HG03103 (cell line): ENCODE data around the gene BANF1.

Source experiments
- ATAC-seq: cut with Tn5 transposase; IDR thresholded peaks from one replicate; pipeline ENCODE4 v1.9.1; 2021; ENCODE audit warnings: low read depth; ENCODE audit not compliant: unreplicated experiment

Gene BANF1

DNA sequence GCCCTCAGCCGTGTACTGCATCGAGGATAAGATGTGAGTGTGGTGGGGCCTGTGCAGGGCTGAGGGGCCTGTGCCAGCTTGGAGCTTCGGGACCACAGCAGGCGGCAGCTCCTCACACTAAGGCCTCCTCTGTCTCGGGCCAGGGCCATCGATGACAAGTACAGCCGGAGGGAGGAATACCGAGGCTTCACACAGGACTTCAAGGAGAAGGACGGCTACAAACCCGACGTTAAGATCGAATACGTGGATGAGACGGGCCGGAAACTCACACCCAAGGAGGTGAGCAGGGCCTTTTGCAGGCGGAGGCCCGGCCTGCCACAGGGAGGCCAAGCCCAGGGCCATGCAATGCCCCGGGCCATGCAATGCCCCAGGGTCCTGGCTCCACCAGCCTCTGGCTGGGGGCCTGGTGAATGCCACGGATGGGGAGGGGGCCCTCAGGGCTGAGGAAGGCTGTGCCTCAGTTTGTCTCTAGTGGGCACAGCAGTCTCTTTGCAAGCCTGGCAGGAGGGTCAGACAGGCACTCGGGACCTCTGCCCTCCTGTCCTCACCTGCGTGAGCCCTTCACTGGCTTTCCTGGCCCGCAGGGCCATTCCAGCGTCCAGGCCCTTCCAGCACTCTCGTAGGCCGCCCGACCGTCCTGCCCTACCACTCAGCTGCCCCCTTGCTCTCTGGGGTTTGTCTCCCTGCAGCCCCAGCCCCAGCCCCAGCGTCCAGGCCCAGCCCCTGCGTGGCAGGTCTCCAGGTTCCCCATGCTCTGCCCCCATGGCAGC lies 24.5 kb upstream of the BANF1 start:
- no peak for ATAC-seq

DNA sequence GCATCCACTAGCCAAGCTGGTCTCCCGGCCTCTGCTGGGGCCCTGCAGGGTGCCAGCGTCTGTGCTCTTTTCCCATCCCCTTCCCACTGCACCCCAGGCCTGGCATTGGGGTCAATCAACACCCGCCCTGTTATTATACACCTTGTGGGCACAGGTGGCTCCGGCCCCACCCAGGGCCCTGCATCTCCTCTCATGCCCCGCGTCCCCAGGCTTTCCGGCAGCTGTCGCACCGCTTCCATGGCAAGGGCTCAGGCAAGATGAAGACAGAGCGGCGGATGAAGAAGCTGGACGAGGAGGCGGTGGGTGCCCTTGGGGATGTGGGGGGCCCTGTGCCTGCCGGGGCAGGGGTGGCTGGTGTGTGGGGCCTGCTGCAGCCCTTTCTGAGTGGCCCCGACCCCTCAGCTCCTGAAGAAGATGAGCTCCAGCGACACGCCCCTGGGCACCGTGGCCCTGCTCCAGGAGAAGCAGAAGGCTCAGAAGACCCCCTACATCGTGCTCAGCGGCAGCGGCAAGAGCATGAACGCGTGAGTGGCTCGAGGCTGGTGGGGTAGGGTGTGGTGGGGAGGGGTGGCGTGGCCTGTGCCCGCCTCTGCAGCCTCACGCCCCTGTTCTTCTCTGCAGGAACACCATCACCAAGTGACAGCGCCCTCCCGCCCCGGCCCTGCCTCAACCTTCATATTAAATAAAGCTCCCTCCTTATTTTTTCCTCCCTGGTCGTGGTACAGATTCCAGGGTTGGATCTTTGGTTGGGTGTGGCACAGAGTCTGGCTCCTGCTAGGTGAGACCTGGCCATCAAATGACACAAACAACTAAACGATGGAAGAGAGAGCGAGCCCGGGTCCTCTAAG lies 23.7 kb upstream of the BANF1 start:
- ATAC-seq, result no peak

DNA sequence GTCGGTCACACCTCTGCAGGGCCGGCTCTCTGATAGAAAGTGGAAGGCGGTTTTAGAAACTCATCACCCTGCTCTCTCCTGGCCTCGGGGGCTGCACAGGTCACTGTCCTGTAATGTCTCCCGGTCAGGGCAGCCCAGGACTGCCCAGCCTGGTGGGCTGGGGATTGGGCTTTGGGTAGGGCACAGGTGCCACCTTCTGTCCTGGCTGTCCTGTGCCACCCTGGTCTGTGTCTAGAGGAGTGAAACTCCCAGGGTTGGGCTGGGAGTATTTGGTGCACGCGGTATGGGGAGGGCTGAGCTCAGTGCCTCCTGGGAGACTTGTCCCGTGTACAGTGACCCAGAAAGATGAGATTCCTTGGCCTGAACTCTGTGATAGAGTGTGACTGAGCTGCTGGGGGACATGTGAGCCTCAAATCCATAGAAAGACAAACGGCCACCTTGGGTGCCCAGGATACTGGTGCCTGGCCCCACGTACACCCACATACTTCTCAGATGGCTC lies 23.0 kb upstream of the BANF1 start:
- no peak for ATAC-seq

DNA sequence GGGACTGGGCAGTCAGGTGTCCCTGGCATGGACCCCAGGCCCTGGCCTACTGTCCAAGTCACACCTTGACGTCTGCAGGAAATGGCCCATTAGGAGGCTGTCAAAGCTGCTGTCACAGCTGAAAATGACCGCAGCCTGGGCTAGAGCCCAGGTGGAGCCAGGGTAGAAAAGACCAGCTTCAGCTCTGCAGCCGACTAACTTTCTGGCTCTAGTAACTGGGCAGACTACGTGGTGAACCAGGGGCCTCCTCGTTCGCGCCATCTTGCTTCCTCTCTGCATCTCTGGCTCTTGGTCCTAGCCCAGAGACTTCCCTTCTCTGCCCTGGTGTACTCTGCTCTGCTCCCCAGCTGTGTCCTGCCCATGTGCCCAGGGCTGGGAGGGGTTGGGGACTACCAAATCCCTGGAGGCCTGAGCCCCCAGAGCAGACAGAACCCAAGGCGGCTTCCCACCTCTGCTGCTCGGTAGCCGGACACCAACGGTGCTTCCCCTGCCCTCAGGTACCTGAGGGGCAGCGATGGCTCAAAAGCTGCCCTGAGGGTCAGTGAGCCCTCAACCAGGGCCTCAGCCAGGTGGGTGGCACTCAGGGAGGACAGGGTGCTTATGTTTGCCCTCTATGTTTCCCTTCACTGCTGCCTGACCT lies 21.1 kb upstream of the BANF1 start:
- no peak for ATAC-seq

DNA sequence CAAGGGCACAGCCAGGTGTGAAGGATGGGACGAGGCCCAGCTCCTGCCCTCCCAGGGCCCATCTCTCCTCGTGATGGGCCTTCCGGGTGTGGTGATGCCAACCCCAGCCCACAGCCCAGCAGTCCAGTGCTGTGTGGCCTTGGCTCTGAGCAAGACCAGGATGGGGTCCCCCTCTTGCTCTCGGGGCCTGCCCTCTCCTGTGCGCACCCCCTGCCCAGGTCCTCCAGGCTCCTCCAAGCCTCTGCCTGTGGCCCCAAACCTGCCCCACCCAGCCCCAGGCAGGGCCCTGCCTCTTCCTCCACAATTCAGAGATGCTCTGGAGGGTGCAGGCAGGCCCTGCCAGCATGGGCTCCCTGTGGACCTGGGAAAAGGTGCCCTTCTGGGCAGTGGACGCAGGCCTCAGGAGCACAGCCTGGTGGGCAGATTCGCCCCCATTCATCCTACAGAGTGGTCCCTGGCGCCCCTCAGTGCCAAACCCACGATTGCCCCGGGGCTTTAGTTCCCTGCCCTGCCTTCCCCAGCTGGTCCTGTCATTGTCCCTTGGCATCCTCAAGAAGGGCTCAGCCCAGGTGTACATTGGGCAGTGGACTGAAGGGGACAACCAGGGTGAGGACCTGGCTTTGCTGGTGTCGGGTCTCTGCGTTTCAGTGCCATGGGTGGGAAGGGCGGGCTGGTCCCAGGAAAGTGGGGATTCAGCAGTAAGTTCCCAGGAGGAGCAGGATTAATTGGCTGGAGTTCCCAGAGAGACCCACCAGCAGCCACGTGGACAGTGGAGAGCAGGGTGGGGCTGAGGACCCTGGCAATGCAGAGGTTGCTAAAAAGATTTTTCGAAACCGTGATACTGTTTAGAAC lies 20.1 kb upstream of the BANF1 start:
- no peak for ATAC-seq

DNA sequence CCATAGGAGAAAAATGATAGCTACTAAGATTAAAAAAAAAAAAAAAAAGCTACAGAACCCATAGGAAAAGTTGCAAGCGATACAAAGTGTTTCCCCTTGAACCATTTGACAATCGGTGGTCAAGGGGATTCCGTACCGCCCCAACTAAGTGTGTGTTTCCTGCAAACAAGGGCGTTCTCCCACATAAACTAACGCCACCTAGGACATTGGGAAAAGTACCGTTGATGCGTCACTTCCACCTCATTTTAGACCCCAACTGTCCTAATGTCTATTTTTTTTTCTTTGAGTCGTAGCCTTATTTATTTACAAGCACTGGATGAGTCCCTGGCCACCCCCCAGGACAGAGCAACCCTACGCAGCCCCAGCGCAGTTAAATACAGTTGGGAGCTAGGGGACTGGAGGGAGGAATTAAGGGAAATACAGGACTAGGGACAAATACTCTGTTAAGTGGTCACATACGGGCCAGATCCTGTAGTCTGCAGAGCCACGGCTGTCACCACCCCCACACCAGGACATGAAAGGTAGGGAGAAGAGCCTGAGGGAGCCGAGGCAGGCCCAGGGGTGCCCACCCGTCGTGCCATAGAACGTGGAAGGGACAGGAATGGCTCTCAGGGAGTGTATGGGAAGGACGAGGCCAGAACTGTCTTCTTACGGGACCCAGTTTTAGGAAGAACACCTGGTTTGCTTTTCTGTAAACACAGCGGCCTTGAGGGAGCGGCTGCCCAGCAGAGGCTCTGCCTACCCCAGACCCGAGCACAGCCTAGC lies 19.3 kb upstream of the BANF1 start:
- ATAC-seq, result no peak

DNA sequence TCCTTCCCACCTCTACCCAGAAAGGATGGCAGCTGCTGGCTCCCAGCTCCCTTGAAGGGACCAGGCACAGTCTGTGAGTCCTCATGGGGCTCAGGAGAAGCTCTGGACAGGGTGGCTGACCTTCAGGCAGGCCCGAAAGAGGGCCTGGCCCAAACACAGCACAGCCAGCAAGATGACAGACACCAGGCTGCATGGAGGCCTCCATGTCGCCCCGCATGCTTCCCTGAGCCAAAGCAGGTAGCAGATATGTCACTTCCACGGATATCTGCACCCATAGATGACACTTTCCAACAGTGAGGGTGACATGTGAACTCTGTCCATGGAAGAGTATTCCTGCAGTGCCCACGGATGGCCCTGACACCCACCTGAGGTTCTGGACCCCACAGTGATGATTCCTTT lies 18.7 kb upstream of the BANF1 start:
- ATAC-seq, result no peak

DNA sequence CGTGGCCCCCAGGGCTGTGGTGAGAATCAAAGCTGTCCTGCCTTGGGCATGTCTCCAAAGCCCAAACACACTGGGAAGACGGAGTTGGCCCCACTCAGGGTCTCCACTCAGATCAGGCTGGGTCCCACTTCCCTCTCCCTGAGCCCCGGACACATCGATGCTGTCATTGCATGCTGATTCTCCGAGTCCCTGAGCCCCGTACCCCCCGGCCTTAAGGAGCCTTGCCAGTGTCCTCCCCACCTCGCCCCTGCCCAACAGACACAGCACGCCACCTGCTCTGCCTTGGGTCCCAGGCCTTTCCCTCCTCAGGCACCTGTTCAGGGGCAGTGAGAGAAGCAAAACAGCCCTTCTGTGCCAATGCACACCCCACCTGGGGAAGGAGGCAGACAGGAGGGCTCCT lies 15.0 kb upstream of the BANF1 start:
- ATAC-seq, result no peak

DNA sequence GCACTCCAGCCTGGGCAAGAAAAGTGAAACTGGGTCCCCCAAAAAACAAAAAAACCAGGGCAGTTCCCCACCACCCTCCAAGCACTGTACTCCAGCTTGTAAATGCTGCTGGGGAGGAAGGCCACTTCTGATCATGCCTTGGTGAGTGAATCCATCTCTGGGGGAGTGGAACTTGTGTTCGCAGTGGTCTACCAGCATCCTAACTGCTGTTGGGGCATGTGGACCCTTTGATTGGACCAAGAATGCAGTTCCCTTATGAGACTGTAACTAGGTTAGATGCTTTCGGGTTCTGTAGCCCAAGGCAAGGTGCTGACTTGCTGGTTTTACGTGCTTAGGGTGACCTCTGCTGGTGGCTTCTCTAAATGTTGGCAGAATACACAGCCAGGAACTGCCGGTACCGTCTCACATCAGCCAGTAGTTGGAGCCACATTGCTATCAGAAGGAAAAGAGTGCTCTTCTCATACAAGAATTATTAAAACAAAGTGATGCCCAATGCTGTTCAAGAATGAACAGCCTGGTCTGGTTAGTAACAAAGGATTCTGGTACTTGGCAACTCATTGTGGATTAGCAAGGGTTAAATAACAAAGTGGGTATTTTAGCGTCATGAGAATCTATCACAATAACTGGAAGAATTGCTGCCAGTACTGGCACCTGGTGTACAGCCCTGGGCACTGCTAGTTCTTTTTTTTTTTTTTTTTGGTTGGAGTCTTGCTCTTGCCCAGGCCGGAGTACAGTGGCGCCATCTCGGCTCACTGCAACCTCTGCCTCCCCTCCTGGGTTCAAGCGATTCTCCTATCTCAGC lies 13.3 kb upstream of the BANF1 start:
- peak; percentile 81 for ATAC-seq

DNA sequence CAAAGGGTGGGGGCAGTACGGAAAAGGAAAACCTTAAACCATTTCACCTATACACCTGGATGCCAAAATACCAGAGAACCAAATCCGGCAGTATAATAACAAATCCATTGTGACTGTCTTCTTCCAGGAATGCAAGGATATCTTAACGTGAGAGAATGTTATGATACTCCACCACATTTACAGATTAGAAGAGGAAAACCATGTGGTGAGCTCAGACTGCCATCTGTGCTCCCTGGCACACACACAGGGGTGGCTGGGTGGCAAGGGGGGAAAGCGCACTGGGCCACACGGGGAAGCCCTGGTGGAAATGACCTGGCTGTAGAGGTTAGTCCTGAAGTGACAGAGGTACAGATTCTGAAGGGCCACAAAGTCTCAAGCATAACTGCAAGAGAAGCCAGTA lies 10.2 kb upstream of the BANF1 start:
- ATAC-seq, result no peak

DNA sequence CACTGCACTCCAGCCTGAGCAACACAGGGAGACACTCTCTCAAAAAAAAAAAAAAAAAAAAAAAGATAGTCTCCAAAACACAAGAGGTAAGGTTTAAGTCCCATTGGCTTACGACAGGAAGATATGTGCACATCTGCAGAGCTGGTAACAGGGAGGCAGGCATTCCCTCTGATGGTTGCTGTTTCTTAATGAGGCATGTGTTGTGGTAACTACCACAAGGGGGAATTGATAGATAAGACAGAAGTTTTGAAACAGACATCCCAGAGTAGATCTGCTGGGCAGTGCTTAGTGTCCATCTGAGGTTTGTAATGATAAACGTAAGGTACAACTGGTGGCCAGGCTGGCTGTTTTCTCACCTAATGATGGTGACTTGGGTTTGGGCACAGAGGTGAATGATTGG lies 5.0 kb upstream of the BANF1 start:
- ATAC-seq, result no peak

DNA sequence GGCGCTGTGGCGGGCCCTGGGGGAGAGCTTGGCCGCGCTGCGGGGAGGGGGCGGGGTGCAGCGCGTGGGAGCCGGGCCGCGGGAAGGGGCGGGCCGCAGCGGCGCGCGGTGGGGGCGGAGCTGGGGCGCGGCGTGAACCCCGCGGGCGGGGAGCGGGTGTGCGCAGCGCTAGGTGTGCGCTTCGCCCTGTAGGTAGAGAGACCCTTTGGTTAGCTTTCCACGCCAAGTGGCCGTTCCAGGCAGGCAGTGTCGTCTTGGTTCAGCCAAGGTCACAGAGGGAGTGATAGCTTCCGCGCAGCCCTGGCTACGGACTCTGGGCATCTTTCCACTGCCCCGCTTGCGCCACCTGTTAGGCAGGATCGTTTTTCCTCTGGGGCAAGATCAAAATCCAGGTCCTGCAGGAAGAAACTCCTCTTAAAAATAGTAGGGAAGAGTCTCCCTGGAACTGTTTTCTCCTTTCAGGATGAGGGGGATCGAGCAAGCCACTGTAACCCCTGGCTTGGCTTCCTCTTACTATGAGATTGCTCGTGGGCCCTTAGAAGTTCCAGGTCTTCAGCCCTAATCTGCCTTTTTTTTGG lies 434 bp downstream of the BANF1 start:
- ATAC-seq, result peak; percentile 34

DNA sequence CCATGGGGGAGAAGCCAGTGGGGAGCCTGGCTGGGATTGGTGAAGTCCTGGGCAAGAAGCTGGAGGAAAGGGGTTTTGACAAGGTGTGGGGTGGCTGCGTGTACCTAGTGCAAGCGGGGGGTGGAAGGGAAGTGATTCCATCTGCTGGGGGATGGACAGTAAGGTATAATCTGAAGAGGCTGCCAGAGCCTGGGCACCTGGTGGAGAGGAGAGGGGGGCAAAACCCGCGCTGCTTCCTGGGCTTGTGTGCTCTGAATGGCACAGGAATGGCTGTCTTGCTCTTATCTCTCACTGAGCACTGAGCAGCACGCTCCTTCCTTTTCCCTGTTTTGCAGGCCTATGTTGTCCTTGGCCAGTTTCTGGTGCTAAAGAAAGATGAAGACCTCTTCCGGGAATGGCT lies 988 bp downstream of the BANF1 start:
- ATAC-seq, result no peak

DNA sequence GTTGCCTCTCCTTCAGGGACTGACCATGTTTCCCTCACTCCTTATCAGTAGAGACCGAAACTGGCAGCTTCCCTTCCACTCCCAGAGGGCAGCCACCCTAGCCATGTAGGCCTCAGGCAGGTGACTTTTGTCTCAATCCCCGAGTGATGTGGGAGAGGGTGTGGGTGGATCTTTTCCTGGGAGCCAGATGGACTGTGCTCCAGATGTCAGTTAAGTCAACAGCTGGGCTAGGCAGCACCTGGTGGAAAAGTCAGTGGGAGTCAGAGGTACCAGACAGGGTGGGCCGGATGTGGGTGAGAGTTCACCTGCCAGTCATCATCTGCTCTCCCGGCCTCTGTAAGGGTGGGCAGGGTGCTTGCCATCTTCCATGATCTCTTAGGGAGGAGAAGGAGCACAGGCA lies 1.9 kb downstream of the BANF1 start:
- ATAC-seq, result no peak

DNA sequence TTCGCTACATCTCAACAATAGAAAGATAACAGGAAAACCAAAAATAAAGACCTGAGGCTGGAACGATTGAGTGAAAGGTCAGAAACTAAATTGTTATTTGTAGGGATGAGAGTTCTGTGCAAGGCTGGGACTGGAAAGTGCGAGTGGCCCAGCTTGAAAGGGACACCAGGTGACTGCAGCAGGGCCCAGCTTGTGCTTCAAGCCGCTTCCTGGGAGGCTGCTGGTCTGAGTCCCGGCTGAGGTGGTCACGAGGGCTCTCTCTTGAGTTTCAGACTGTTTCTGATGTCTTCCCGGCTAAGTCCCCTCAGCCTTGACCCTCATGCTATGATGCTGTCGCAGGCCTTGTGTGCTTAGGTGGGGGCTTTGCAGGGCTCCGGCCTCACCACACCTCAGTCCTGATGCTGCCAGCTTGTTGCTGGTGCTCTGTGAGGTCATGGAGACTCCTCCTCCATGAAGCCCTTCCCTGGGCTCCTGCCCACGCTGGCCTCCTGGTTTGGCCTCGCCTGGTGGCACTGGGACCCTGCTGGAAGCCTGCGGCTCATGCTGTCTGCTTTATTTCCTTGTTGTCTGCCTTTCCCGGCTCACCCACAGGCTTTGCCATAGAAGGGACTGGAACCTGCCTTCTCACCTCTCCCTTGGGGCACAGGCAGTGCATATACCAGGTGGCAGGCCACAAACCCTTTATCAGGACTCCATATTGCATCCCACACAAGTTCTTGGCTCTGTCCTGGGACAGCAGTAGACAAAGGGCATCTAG lies 4.0 kb downstream of the BANF1 start:
- no peak for ATAC-seq

DNA sequence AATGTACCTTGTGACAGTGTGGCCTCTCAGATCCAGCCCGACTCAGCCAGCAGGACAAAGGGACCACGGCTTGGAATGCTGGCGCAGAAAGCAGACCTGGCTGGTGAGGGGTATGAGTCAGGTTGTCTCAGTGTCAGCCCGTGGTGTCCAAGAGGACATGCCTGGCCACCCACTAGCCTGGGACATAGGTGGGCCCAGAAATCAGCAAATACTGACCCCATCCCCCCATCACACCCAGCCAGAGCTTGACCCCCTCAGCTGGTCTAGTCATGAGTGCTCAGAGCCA lies 4.5 kb downstream of the BANF1 start:
- no peak for ATAC-seq

DNA sequence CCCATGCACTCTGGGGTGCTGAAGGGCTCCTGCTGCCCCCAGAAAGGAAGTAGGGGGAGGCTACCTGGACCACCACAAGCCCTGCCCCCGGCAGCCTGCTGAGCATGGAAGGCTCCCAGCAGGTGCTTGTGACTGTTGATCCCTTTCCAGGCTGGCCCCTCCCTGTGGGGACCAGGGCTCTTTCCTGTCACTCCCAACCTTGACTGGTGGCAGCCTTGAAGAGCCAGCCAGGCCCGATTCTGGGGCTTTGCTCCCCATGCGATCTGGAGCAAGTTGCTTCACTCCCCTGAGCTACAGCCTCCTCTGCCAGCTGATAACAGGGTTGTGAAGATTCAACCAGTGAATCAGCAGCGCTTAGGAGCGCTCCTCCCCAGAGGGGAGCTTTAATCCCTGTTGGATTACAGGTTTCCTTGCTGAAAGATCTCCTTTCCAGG lies 4.9 kb downstream of the BANF1 start:
- ATAC-seq, result no peak

DNA sequence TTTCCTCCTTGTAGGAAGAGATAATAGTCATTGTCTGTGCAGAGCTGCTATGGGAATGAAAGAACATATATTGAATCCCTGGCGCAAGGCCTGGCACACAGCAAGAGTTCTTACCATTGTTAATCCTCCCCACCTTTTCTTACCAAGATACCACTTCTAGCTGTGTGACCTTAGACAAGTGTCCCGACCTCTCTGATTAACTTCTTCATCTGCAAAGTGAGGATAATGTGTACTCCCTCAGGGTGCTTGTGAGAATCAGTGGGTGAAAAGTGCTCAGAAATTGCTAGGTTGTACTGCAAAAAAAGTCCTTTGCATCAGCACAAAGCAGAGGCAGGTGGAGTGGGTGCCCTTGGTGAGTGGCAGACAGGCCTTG lies 5.8 kb downstream of the BANF1 start:
- no peak for ATAC-seq
